ENCODE measurements around the gene NMS.
"Not testable (repeated sequence)": the region's sequence is repeated elsewhere in the genome, so short reads cannot be mapped to it uniquely, and the experiment has no call there.

NMS gene

GRCh38 chr2:100437751-100438150 is 32.5 kb upstream of the NMS start:
- H3K4me3 ChIP-seq (ENCODE audit: low read depth, low read length), result no peak overlapping the region
- no peak for DNase-seq (ENCODE audit: low read depth)
- TF ChIP-seq CTCF (IDR thresholded peaks at IDR 0.05; ENCODE audit: low read depth, low read length) (no peak), POLR2A (IDR thresholded peaks at IDR 0.05; ENCODE audit: extremely low read depth, insufficient read length) (no peak), MYC (IDR thresholded peaks at IDR 0.05; ENCODE audit: low read depth, low read length) (no peak), MAX (IDR thresholded peaks at IDR 0.05; ENCODE audit: low read depth, low read length) (no peak)

- TF ChIP-seq POLR2A (IDR thresholded peaks at IDR 0.05; ENCODE audit: extremely low read depth, insufficient read length), result no peak
- TF ChIP-seq MYC (IDR thresholded peaks at IDR 0.05; ENCODE audit: low read depth, low read length), result no peak
- TF ChIP-seq CTCF (IDR thresholded peaks at IDR 0.05; ENCODE audit: low read depth, low read length), result no peak
- no peak for TF ChIP-seq MAX (IDR thresholded peaks at IDR 0.05; ENCODE audit: low read depth, low read length)
- DNase-seq (ENCODE audit: low read depth), result no peak
- no peak overlapping the region for H3K4me3 ChIP-seq (ENCODE audit: low read depth, low read length)
Observed at GRCh38 chr2:100446696-100447095, 23.6 kb upstream of the NMS start.

- TF ChIP-seq MYC (IDR thresholded peaks at IDR 0.05; ENCODE audit: low read depth, low read length), result no peak
- TF ChIP-seq MAX (IDR thresholded peaks at IDR 0.05; ENCODE audit: low read depth, low read length), result no peak
- no peak for TF ChIP-seq POLR2A (IDR thresholded peaks at IDR 0.05; ENCODE audit: extremely low read depth, insufficient read length)
- TF ChIP-seq CTCF (IDR thresholded peaks at IDR 0.05; ENCODE audit: low read depth, low read length), result no peak
- no peak for DNase-seq (ENCODE audit: low read depth)
- H3K4me3 ChIP-seq (ENCODE audit: low read depth, low read length), result no peak overlapping the region
Observed at GRCh38 chr2:100451092-100451491, 19.2 kb upstream of the NMS start.

- H3K4me3 ChIP-seq (ENCODE audit: low read depth, low read length), result no peak overlapping the region
- TF ChIP-seq MYC (IDR thresholded peaks at IDR 0.05; ENCODE audit: low read depth, low read length), result no peak
- TF ChIP-seq MAX (IDR thresholded peaks at IDR 0.05; ENCODE audit: low read depth, low read length), result no peak
- TF ChIP-seq CTCF (IDR thresholded peaks at IDR 0.05; ENCODE audit: low read depth, low read length), result no peak
- no peak for TF ChIP-seq POLR2A (IDR thresholded peaks at IDR 0.05; ENCODE audit: extremely low read depth, insufficient read length)
- no peak for DNase-seq (ENCODE audit: low read depth)
Observed at GRCh38 chr2:100451734-100452133, 18.5 kb upstream of the NMS start.

- no peak for TF ChIP-seq MAX (IDR thresholded peaks at IDR 0.05; ENCODE audit: low read depth, low read length)
- TF ChIP-seq CTCF (IDR thresholded peaks at IDR 0.05; ENCODE audit: low read depth, low read length), result no peak
- no peak for TF ChIP-seq MYC (IDR thresholded peaks at IDR 0.05; ENCODE audit: low read depth, low read length)
- no peak for TF ChIP-seq POLR2A (IDR thresholded peaks at IDR 0.05; ENCODE audit: extremely low read depth, insufficient read length)
- H3K4me3 ChIP-seq (ENCODE audit: low read depth, low read length), result no peak overlapping the region
- no peak for DNase-seq (ENCODE audit: low read depth)
Observed at GRCh38 chr2:100453853-100454252, 16.4 kb upstream of the NMS start.

- not testable (repeated sequence) for H3K4me3 ChIP-seq (ENCODE audit: low read depth, low read length); DNase-seq (ENCODE audit: low read depth)
Observed at GRCh38 chr2:100456357-100456756, 13.9 kb upstream of the NMS start.
